Measurements from ENCODE around the gene EIF2S3.
"Not testable (repeated sequence)": the region's sequence is repeated elsewhere in the genome, so short reads cannot be mapped to it uniquely, and the experiment has no call there.

EIF2S3 gene

DNA sequence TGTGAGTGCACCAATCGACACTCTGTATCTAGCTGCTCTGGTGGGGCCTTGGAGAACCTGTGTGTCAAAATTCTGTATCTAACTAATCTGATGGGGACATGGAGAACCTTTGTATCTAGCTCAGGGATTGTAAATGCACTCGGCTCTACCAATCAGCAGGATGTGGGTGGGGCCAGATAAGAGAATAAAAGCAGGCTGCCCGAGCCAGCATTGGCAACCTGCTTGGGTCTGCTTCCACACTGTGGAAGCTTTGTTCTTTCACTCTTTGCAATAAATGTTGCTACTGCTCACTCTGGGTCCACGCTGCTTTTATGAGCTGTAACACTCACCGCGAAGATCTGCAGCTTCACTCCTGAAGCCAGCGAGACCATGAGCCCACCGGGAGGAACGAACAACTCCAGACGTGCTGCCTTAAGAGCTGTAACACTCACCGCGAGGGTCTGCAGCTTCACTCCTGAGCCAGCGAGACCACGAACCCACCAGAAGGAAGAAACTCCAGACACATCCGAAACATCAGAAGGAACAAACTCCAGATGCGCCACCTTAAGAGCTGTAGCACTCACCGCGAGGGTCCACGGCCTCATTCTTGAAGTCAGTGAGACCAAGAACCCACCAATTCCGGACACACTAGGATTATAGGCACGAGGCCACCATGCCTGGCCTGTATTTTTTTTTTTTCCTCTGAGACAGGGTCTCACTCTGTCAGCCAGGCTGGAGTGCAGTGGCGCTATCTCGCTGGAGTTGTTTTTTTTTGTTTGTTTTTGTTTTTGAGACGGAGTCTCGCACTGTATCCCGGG is 4.0 kb upstream of the EIF2S3 start:
- not testable (repeated sequence) for DNase-seq

DNA sequence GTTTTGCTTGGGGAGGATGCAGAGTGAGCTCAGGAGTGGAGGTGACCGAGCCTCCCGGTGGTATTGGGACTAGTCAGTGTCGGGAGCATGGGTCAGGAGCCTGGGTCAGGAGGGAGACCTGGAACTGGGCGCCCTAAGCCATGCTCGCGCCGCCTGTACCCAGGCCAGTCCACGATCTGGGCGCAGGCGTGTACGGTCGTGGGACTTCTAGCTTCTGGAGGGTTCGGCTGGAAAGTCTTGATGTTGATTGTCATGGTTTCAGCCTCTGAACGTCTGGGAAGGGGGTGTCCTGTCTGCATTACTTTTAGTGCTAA is 244 bp downstream of the EIF2S3 start:
- no peak for DNase-seq

- no peak for DNase-seq
Observed at GRCh38 chrX:24063488-24063887, 8.7 kb downstream of the EIF2S3 start.

- DNase-seq = no peak
Observed at GRCh38 chrX:24069877-24070276, 15.1 kb downstream of the EIF2S3 start.

- DNase-seq = no peak
Observed at GRCh38 chrX:24079411-24079810, 24.7 kb downstream of the EIF2S3 start.

DNA sequence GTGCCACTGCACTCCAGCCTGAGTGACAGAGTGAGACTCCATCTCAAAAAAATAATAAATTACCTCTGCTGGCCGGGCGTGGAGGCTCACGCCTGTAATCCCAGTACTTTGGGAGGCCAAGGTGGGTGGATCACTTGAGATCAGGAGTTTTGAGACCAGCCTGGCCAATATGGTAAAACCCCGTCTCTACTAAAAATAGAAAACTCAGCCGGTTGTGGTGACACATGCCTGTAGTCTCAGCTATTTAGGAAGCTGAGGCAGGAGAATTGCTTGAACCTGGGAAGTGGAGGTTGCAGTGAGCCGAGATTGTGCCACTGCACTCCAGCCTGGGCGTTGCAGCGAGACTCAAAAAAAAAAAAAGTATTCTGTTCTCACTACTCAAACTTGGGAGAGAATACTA is 25.5 kb downstream of the EIF2S3 start:
- not testable (repeated sequence) for DNase-seq

- DNase-seq = no peak
Observed at GRCh38 chrX:24080704-24081103, 25.9 kb downstream of the EIF2S3 start.

DNA sequence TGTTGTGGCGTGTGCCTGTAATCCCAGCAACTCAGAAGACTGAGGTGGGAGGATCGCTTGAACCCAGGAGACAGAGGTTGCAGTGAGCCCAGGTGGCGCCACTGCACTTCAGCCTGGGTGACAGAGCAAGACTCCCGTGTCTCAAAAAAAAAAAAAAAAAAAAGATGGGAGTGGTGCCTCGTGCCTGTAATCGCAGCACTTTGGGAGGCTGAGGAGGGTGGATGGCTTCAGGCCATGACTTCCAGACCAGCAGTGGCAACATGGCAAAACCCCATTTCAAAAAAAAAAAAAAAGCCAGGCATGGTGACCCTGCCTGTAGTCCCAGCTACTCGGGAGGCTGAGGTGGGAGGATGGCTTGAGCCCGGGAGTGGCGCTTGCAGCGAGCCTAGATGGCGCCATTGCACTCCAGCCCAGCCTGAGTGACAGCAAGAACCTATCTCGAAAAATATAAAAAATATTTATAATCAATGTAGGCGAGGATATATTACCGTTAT is 27.0 kb downstream of the EIF2S3 start:
- DNase-seq = peak; percentile 59

DNA sequence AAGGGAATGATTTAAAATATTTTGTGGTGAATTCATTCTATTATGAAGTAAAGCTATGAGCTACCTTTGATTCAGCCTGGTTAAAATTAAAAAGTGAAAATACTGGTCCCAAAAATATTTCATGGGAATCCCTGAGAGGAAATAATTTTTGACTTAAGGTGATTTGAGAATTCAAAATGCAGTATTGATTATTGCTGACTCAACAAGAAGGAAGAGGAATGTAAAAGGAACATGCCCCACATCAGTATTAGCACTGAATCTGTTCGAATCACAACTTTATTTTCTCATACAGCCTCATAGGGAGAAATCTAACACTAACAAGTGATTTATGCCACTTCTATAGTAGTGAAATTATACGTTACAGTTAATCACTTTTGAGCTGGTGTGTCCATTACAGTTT is 27.7 kb downstream of the EIF2S3 start:
- DNase-seq = no peak

GRCh38 chrX:24085101-24085500 is 30.3 kb downstream of the EIF2S3 start:
- DNase-seq = no peak

DNA sequence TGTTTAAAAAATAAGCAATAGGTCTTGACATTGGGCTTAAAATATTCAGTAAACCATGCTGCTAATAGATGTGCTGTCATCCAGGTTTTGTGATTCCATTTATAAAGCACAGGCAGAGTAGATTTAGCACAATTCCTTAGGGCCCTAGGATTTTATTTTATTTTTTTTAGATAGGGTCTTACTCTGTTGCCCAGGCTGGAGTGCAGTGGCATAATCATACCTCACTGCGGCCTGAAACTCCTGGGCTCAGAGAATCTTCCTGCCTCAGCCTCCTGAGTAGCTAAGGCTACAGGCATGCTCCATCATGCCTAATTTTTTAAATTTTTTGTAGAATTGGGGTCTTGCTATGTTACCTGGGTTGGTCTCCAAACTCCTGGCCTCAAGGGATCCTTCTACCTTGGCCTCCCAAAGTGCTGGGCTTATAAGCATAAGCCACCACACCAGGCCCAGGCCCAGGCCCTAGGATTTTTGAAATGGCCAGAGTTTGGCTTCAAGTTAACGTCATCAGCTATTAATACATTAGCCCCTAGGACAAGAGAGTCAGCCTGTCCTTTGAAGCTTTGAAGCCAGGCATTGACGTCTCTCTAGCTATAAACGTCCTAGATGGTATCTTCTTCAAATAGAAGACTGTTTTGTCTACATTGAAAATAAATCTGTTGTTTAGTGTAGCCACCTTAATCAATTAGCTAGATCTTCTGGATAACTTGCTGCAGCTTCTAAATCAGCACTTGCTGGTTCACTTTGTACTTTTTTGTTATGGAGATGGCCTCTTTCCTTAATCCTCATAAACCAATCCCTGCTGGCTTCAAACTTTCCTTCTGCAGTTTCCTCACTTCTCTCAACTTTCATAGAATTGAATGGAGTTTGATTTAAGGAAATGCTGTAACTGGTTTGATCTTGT is 35.8 kb downstream of the EIF2S3 start:
- no peak for DNase-seq

- no peak for DNase-seq
Observed at GRCh38 chrX:24093746-24094145, 39.0 kb downstream of the EIF2S3 start.

DNA sequence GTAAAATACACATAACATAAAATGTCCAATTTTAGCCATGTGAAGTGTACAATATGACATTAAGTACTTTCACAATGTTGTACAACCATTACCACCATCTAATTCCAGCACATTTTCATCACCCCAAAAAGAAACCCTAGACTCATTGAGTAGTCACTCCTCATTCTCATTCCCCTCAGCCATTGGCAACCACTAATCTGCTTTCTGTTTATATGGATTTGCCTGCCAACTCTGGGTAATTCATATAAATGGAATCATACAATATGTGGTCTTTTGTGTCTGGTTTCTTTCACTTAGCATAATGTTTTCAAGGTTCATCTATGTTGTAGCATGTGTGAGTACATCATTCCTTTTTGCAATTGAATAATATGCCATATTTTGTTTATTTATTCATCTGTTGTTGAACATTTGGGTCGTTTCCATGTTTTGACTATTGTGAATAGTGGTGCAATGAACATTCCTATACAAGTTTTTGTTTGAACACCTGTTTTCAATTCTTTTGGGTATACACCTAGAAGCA is 43.0 kb downstream of the EIF2S3 start:
- no peak for DNase-seq

GRCh38 chrX:24098932-24099331 is 44.2 kb downstream of the EIF2S3 start:
- no peak for DNase-seq

GRCh38 chrX:24099394-24099793 is 44.6 kb downstream of the EIF2S3 start:
- DNase-seq = no peak

DNA sequence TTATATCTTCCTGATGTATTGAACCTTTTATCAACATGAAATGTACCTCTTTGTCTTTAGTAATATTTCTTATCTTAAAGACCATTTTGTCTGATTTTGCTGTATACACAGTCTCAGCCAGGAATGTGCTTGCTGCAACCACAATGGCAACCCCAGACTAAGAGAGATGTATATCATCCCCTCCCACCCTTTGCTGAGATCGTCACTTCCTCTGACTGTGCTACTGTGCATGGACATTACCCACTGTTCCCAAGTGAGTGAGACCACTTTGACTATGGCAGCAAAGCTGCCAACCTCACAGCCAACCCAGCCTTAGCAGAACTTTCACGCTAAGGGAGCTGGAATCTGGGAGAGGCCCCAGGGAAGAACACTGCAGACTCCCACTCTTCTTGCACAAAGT is 46.0 kb downstream of the EIF2S3 start:
- DNase-seq = no peak

DNA sequence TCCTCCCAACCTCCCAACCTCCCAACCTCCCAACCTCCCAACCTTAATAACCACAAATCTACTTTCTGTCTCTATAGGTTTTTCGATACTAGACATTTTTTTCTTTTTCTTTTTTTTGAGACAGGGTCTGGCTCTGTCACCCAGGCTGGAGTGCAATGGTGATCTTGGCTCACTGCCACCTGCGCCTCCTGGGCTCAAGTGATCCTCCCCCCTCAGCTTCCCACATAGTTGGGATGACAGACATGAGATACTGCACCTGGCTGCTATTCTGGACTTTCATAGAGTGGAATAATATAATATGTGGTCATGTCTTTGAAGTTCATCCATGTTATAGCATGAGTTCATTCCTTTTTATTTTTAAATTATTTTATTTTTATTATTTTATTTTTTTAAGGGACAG is 55.3 kb downstream of the EIF2S3 start:
- no peak for DNase-seq

GRCh38 chrX:24113181-24113580 is 58.4 kb downstream of the EIF2S3 start:
- no peak for DNase-seq

DNA sequence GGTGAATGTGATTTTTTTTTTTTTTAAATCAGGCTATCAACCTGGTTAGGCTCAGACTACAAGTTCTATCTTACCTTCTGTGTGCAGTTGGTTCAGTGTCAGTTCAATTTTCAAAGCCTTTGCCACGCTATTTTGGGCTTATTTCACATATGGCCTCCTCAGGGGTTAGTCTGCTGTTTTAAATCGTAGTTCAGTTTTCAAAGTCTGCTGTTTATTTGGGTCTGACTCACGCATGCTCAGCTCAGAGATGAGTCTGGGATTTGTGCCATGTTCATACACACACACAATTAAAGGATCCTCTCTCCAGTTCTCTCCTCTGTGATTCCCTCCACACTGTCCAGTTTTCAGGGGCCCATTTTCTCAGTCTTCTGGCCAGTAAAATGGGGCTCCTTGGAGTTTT is 62.5 kb downstream of the EIF2S3 start:
- DNase-seq = no peak

DNA sequence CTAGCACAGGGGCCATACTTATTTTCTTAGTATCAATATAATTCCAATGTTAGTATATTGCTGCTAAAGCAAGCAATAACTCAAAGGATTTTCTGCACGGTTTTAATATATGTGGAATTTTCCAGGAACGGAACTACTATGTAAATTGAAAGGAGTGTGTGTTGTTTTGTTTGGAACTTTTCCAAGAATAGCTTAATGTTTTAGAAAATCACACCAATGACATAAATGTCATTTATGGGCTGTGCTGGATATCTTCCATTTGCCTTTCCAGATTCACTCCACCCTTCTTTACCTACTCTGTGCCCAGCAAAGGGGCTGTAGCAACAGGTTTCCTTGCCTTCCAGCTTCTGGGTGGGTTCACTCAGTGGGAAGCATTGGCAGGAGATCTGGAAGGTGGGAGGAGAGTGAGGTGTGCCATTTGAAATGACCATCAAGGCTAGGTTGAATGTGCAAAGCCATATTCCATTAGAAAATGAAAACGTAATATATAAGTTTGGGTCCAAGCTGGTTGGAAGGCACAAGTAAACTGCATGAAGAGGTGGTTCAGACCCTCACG is 69.6 kb downstream of the EIF2S3 start:
- no peak for DNase-seq

DNA sequence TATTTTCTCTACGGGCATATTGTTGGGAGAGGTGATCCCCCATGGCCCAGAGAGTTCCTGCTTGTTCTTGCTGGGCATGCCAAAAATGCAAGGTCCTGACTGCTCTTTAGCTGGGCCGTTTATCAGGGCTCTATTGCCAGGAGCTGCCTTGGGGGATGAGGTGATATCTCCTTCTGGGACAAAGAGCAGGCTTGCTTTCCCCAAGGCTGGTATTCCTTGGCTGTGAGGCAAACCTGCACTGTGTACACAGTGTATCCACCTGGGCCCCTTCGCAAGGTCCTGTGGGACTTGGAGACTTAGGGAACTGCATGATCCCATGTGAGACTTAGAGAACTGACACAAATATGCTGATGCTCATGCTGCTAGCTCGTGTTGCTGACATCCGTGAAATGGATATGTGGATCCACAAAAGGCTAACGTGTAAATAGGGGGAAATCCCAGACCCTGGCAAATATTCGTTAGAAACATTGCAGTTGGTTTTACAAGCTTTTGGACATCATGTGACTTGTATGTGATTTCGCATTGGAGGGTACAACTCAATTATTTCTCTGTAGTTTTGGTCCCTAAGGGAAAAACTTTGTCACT is 70.4 kb downstream of the EIF2S3 start:
- no peak for DNase-seq

All from activated CD8-positive, alpha-beta memory T cell treated with anti-CD3 and anti-CD28 coated beads, Interleukin-2, amount 50 U/mL, for 48 hours (primary cell).